Stimulated activated CD8-positive, alpha-beta memory T cell treated with anti-CD3 and anti-CD28 coated beads, Interleukin-15, amount 100 ng/mL, for 24 hours (primary cell): ENCODE results near the gene GAB4.

ENCODE experiments used
- DNase-seq: peaks from one replicate; pipeline ENCODE4 v3.0.0-alpha.2; 2020; ENCODE audit warnings: low read depth

The GAB4 gene

DNA sequence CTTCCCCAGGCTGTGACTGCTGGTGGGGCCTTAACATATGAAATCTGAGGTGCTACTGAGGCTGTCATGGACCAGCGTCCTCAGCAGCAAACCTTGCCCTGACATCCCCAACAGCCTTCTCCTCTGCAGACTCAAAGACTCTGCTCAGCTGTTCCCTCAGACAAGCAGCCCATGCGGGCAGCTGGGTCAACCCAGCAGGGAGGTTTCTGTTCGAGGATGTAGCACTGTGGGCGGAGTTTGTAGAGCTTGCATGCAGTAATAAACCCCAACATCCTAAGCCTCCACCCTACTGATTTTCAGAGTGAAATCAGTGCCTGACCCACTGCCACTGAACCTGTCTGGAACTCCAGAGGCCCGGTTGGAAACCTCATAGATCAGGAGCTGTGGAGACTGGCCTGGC is 94.0 kb downstream of the GAB4 start:
- no peak for DNase-seq

DNA sequence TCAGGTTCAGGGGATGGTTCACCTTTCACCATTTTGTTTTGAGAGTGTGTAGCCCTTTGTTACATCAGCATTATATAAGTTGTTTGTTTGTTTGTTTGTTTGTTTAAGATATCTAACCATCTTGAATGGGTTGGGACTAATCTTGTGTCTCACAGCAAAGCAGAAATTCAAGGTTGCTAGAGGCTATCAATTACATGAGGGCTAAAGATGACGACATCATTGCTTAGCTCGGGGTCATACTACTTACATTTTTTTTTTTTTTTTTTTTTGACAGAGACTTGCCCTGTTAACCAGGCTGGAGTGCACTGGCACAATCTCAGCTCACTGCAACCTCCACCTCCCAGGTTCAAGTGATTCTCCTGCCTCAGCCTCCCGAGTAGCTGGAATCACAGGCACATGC is 95.7 kb downstream of the GAB4 start:
- no peak for DNase-seq
